Adrenal gland (tissue), 5 donors: Measurements from ENCODE around the gene SYNDIG1.

Source experiments
- CTCF ChIP-seq, 6 experiments: fragments of 450-650 bp in 4 of 6; fragments of 200-600 bp in 2 of 6; sonication (generic) in 1 of 6; IDR thresholded peaks; 1 replicate in 5 of 6; 2 replicates in 1 of 6; pipeline versions ENCODE4 v1.5.1 to v1.8.0; 2016 to 2021; ENCODE audit warnings: antibody characterized with exemption in 6 of 6, mild to moderate bottlenecking in 2 of 6, moderate library complexity in 1 of 6
- POLR2A ChIP-seq, 2 donors: fragments of 450-650 bp; IDR thresholded peaks; one replicate each; pipeline ENCODE4 v1.6.1; 2017; ENCODE audit warnings: antibody characterized with exemption in 2 of 2, mild to moderate bottlenecking in 2 of 2, moderate library complexity in 1 of 2
- donor health status: DM: no; HTN: no; CAD: no.

GRCh38 chr20:24477831-24478547, 8.6 kb downstream of the SYNDIG1 start:
- TF ChIP-seq CTCF (IDR thresholded peaks at IDR 0.05) = no peak
- no peak for TF ChIP-seq POLR2A (IDR thresholded peaks at IDR 0.05)
